HEK293T (cell line): ENCODE results near the gene PHLDA3.

Experiments
- ARNT ChIP-seq: fragments of 450-650 bp; IDR thresholded peaks from 2 replicates; pipeline ENCODE4 v1.6.1; 2017; ENCODE audit warnings: mild to moderate bottlenecking
- BHLHE40 ChIP-seq: fragments of 450-650 bp; IDR thresholded peaks from 2 replicates; pipeline ENCODE4 v1.6.1; 2016; ENCODE audit warnings: mild to moderate bottlenecking, moderate library complexity, borderline replicate concordance
- ELF4 ChIP-seq: fragments of 450-650 bp; IDR thresholded peaks from 2 replicates; pipeline ENCODE4 v1.6.1; 2017; ENCODE audit warnings: antibody characterized with exemption
- FOXA1 ChIP-seq: fragments of 450-650 bp; IDR thresholded peaks from 2 replicates; pipeline ENCODE4 v1.6.1; 2016; ENCODE audit warnings: mild to moderate bottlenecking
- FOXM1 ChIP-seq: fragments of 450-650 bp; IDR thresholded peaks from 2 replicates; pipeline ENCODE4 v1.6.1; 2017; ENCODE audit warnings: mild to moderate bottlenecking, borderline replicate concordance
- HDGF ChIP-seq: fragments of 450-650 bp; IDR thresholded peaks from 2 replicates; pipeline ENCODE4 v1.6.1; 2017; ENCODE audit warnings: antibody characterized with exemption, borderline replicate concordance
- LEF1 ChIP-seq: fragments of 450-650 bp; IDR thresholded peaks from 2 replicates; pipeline ENCODE4 v1.6.1; 2017; ENCODE audit warnings: mild to moderate bottlenecking, borderline replicate concordance
- NFRKB ChIP-seq: fragments of 450-650 bp; IDR thresholded peaks from 2 replicates; pipeline ENCODE4 v1.6.1; 2016; ENCODE audit warnings: mild to moderate bottlenecking, moderate library complexity
- PKNOX1 ChIP-seq: fragments of 450-650 bp; IDR thresholded peaks from 2 replicates; pipeline ENCODE4 v1.6.1; 2016
- SP1 ChIP-seq: fragments of 450-650 bp; IDR thresholded peaks from 2 replicates; pipeline ENCODE4 v1.6.1; 2017

- TF ChIP-seq BHLHE40 (no peak), HDGF (no peak), PKNOX1 (no peak), ELF4 (no peak), ARNT (no peak), SP1 (no peak), FOXM1 (no peak), FOXA1 (no peak), NFRKB (no peak), LEF1 (no peak)
Observed at GRCh38 chr1:201473296-201473695, 4.3 kb upstream of the PHLDA3 start.
